ENCODE data around the gene MECR.

The MECR gene

GRCh38 chr1:29251164-29252124 lies 20.7 kb upstream of the MECR start:
- no peaks in the 10 kb centered on the region for H4K20me1 ChIP-seq (ENCODE audit: control insufficient read depth, insufficient read depth, low read depth, low read length)
- H3K36me3 ChIP-seq (ENCODE audit: control insufficient read depth, low read length) = no peaks in the 10 kb centered on the region
- H3K9me2 ChIP-seq (replicated peaks; ENCODE audit: control insufficient read depth, low read length) = no peaks in the 10 kb centered on the region
- no peak overlapping the region for H3K4me3 ChIP-seq (ENCODE audit: low read length)
- H3K4me1 ChIP-seq (ENCODE audit: control insufficient read depth, low read length) = no peaks in the 10 kb centered on the region
- H3K27ac ChIP-seq (ENCODE audit: low read depth, low read length) = no peak overlapping the region
- H3K9me3 ChIP-seq (ENCODE audit: control insufficient read depth, insufficient read depth, low read length) = no peaks in the 10 kb centered on the region
- TF ChIP-seq EZH2phosphoT487 (IDR thresholded peaks at IDR 0.05; ENCODE audit: borderline replicate concordance, low read length) = no peak
- TF ChIP-seq, protein P1, sequence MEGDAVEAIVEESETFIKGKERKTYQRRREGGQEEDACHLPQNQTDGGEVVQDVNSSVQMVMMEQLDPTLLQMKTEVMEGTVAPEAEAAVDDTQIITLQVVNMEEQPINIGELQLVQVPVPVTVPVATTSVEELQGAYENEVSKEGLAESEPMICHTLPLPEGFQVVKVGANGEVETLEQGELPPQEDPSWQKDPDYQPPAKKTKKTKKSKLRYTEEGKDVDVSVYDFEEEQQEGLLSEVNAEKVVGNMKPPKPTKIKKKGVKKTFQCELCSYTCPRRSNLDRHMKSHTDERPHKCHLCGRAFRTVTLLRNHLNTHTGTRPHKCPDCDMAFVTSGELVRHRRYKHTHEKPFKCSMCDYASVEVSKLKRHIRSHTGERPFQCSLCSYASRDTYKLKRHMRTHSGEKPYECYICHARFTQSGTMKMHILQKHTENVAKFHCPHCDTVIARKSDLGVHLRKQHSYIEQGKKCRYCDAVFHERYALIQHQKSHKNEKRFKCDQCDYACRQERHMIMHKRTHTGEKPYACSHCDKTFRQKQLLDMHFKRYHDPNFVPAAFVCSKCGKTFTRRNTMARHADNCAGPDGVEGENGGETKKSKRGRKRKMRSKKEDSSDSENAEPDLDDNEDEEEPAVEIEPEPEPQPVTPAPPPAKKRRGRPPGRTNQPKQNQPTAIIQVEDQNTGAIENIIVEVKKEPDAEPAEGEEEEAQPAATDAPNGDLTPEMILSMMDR (IDR thresholded peaks at IDR 0.05; ENCODE audit: low read depth, low read length, poor library complexity, severe bottlenecking) = no peak
- no peaks in the 10 kb centered on the region for H3K27me3 ChIP-seq (ENCODE audit: control insufficient read depth, low read length)
- H3K79me2 ChIP-seq (ENCODE audit: control insufficient read depth, low read length) = no peaks in the 10 kb centered on the region
- H3K4me2 ChIP-seq (ENCODE audit: low read length) = no peak overlapping the region
- H3F3A ChIP-seq (ENCODE audit: control insufficient read depth, insufficient read depth) = no peaks in the 10 kb centered on the region

GRCh38 chr1:29249951-29250581 lies 19.3 kb upstream of the MECR start:
- no peak overlapping the region for H3K27ac ChIP-seq (ENCODE audit: low read depth, low read length)
- H3K4me2 ChIP-seq (ENCODE audit: low read length) = no peak overlapping the region
- no peaks in the 10 kb centered on the region for H3K79me2 ChIP-seq (ENCODE audit: control insufficient read depth, low read length)
- TF ChIP-seq, protein P1 (IDR thresholded peaks at IDR 0.05; ENCODE audit: low read depth, low read length, poor library complexity, severe bottlenecking) = no peak
- TF ChIP-seq EZH2phosphoT487 (IDR thresholded peaks at IDR 0.05; ENCODE audit: borderline replicate concordance, low read length) = no peak
- H3K4me3 ChIP-seq (ENCODE audit: low read length) = no peak overlapping the region
- H3K9me2 ChIP-seq (replicated peaks; ENCODE audit: control insufficient read depth, low read length) = no peaks in the 10 kb centered on the region
- H3K36me3 ChIP-seq (ENCODE audit: control insufficient read depth, low read length) = no peaks in the 10 kb centered on the region
- no peaks in the 10 kb centered on the region for H3K27me3 ChIP-seq (ENCODE audit: control insufficient read depth, low read length)
- no peaks in the 10 kb centered on the region for H4K20me1 ChIP-seq (ENCODE audit: control insufficient read depth, insufficient read depth, low read depth, low read length)
- H3K9me3 ChIP-seq (ENCODE audit: control insufficient read depth, insufficient read depth, low read length) = no peaks in the 10 kb centered on the region
- H3K4me1 ChIP-seq (ENCODE audit: control insufficient read depth, low read length) = no peaks in the 10 kb centered on the region
- H3F3A ChIP-seq (ENCODE audit: control insufficient read depth, insufficient read depth) = no peaks in the 10 kb centered on the region

GRCh38 chr1:29249170-29249691 lies 18.5 kb upstream of the MECR start:
- Histone ChIP-seq H3K27me3 (ENCODE audit: control insufficient read depth, low read length) (no peaks in the 10 kb centered on the region), H3K27ac (ENCODE audit: low read depth, low read length) (no peak overlapping the region), H3K4me3 (ENCODE audit: low read length) (no peak overlapping the region), H3F3A (ENCODE audit: control insufficient read depth, insufficient read depth) (no peaks in the 10 kb centered on the region), H3K4me1 (ENCODE audit: control insufficient read depth, low read length) (no peaks in the 10 kb centered on the region), H3K4me2 (ENCODE audit: low read length) (no peak overlapping the region), H3K9me2 (replicated peaks; ENCODE audit: control insufficient read depth, low read length) (no peaks in the 10 kb centered on the region), H3K79me2 (ENCODE audit: control insufficient read depth, low read length) (no peaks in the 10 kb centered on the region), H4K20me1 (ENCODE audit: control insufficient read depth, insufficient read depth, low read depth, low read length) (no peaks in the 10 kb centered on the region), H3K36me3 (ENCODE audit: control insufficient read depth, low read length) (no peaks in the 10 kb centered on the region), H3K9me3 (ENCODE audit: control insufficient read depth, insufficient read depth, low read length) (no peaks in the 10 kb centered on the region)
- TF ChIP-seq, protein P1 (IDR thresholded peaks at IDR 0.05; ENCODE audit: low read depth, low read length, poor library complexity, severe bottlenecking) = no peak
- TF ChIP-seq EZH2phosphoT487 (IDR thresholded peaks at IDR 0.05; ENCODE audit: borderline replicate concordance, low read length) = no peak
